GM23338 (cell line): ENCODE results near the gene UBE2QL1. TPM values are rescaled to one million over a fixed set of nuclear protein-coding genes. Genes with fewer than 3 reads are reported as not detected.

Experiments used
- ATAC-seq: fragments of 200-7000 bp; cut with Tn5 transposase; 3 replicates; pipeline ENCODE4 v1.9.1; 2020
- DNase-seq: peaks from one replicate; pipeline ENCODE4 v3.0.0-alpha.2; 2015; ENCODE audit warnings: low spot score
- H2AFZ ChIP-seq: fragments of 200-600 bp; sonication (generic); 2 replicates; pipeline ENCODE4 v1.8.0; 2016; ENCODE audit warnings: antibody characterized with exemption, mild to moderate bottlenecking, moderate library complexity
- H3F3A ChIP-seq: fragments of 200-600 bp; sonication (generic); replicated peaks from 2 replicates; pipeline ENCODE4 v1.8.0; 2017; ENCODE audit warnings: antibody characterized with exemption, mixed run types, low read depth
- H3K27ac ChIP-seq: fragments of 200-600 bp; sonication (generic); 2 replicates; pipeline ENCODE4 v1.6.1; 2016; ENCODE audit warnings: low read depth
- H3K27me3 ChIP-seq: fragments of 200-600 bp; sonication (generic); 2 replicates; pipeline ENCODE4 v1.8.0; 2016; ENCODE audit warnings: mild to moderate bottlenecking, mixed run types, moderate library complexity; ENCODE audit not compliant: insufficient read depth
- H3K36me3 ChIP-seq: fragments of 200-600 bp; sonication (generic); 2 replicates; pipeline ENCODE4 v1.8.0; 2016; ENCODE audit warnings: mild to moderate bottlenecking; ENCODE audit not compliant: insufficient read depth
- H3K4me1 ChIP-seq: fragments of 200-600 bp; sonication (generic); 2 replicates; pipeline ENCODE4 v1.8.0; 2016; ENCODE audit warnings: mild to moderate bottlenecking, moderate library complexity; ENCODE audit not compliant: insufficient read depth
- H3K4me2 ChIP-seq: fragments of 200-600 bp; sonication (generic); 2 replicates; pipeline ENCODE4 v1.7.1; 2017; ENCODE audit warnings: mixed run types
- H3K4me3 ChIP-seq: fragments of 200-600 bp; sonication (generic); 2 replicates; pipeline ENCODE4 v1.6.1; 2016; ENCODE audit warnings: mixed run types
- H3K79me2 ChIP-seq: fragments of 200-600 bp; sonication (generic); replicated peaks from 2 replicates; pipeline ENCODE4 v1.8.0; 2017; ENCODE audit warnings: mild to moderate bottlenecking; ENCODE audit not compliant: insufficient read depth
- H3K9me2 ChIP-seq: fragments of 200-600 bp; sonication (generic); 2 replicates; pipeline ENCODE4 v1.8.0; 2017; ENCODE audit not compliant: insufficient read depth
- H4K20me1 ChIP-seq: fragments of 200-600 bp; sonication (generic); replicated peaks from 2 replicates; pipeline ENCODE4 v1.8.0; 2017; ENCODE audit warnings: mild to moderate bottlenecking; ENCODE audit not compliant: insufficient read depth
- H3K27ac Mint-ChIP-seq: 2 replicates; pipeline ENCODE4 v1.8.0; 2020; ENCODE audit warnings: inconsistent platforms, mild to moderate bottlenecking, moderate library complexity, mixed read lengths
- H3K27me3 Mint-ChIP-seq: 3 replicates; pipeline ENCODE4 v1.8.0; 2022; ENCODE audit warnings: low read depth, mild to moderate bottlenecking, moderate library complexity, mixed read lengths, inconsistent platforms; ENCODE audit not compliant: insufficient read depth, poor library complexity
- H3K36me3 Mint-ChIP-seq: 3 replicates; pipeline ENCODE4 v1.8.0; 2021; ENCODE audit warnings: low read depth, mild to moderate bottlenecking, inconsistent platforms, moderate library complexity, mixed read lengths
- H3K4me1 Mint-ChIP-seq: 3 replicates; pipeline ENCODE4 v1.8.0; 2020; ENCODE audit warnings: mild to moderate bottlenecking, inconsistent platforms, mixed read lengths
- H3K4me3 Mint-ChIP-seq: 3 replicates; pipeline ENCODE4 v1.8.0; 2021; ENCODE audit warnings: moderate library complexity, mild to moderate bottlenecking, inconsistent platforms, mixed read lengths
- H3K9me3 Mint-ChIP-seq: 3 replicates; pipeline ENCODE4 v1.8.0; 2020; ENCODE audit warnings: moderate library complexity, mild to moderate bottlenecking, inconsistent platforms, mixed read lengths
- ETS1 ChIP-seq: IDR thresholded peaks from 2 replicates; pipeline ENCODE4 v1.6.1; 2016; ENCODE audit warnings: antibody characterized with exemption
- EZH2phosphoT487 ChIP-seq: fragments of 200-600 bp; sonication (generic); IDR thresholded peaks from one replicate; pipeline ENCODE4 v1.8.1; 2018; ENCODE audit warnings: antibody characterized with exemption; ENCODE audit not compliant: unreplicated experiment
- JUNB ChIP-seq: IDR thresholded peaks from one replicate; pipeline ENCODE4 v1.6.1; 2016; ENCODE audit warnings: antibody characterized with exemption; ENCODE audit not compliant: unreplicated experiment
- POLR2AphosphoS5 ChIP-seq: IDR thresholded peaks from 2 replicates; pipeline ENCODE4 v1.6.1; 2016; ENCODE audit warnings: antibody characterized with exemption, low read depth
- STAT1 ChIP-seq: IDR thresholded peaks from one replicate; pipeline ENCODE4 v1.6.1; 2016; ENCODE audit warnings: antibody characterized with exemption; ENCODE audit not compliant: unreplicated experiment
- ZNF114 ChIP-seq: fragments of 250-450 bp; sonication (Bioruptor Pico); IDR thresholded peaks from 2 replicates; pipeline ENCODE4 v1.5.0; 2020; ENCODE audit warnings: mild to moderate bottlenecking, moderate library complexity
- ZNF331 ChIP-seq: fragments of 250-450 bp; sonication (Bioruptor Pico); IDR thresholded peaks from 2 replicates; pipeline ENCODE4 v1.5.0; 2020; ENCODE audit warnings: low read depth, mild to moderate bottlenecking, moderate library complexity
- polyA plus RNA-seq: library from polyadenylated mRNA; unstranded; fragments of >200 nt; fragmentation: Nextera tagmentation; extraction: Ambion mirVana; gene quantifications from 2 replicates; pipeline ENCODE4 v1.2.1, GENCODE V29; 2016
- total RNA-seq: library from RNA; depleted of rRNA; stranded (reverse); fragments of >200 nt; shearing (Covaris generic); gene quantifications from 2 replicates; pipeline ENCODE4 v1.2.3, GENCODE V29; 2014
- TF ChIP-seq, protein P1 (sequence below): IDR thresholded peaks from one replicate; pipeline ENCODE4 v1.6.1; 2018; ENCODE audit warnings: antibody characterized with exemption; ENCODE audit not compliant: unreplicated experiment
- TF ChIP-seq, protein P2 (sequence below), 2 experiments: fragments of 200-600 bp in 1 of 2; sonication (generic) in 1 of 2; conservative IDR thresholded peaks; 2 replicates each; pipeline versions ENCODE4 v1.5.1 to v1.6.1; 2016 to 2017; ENCODE audit warnings: antibody characterized with exemption in 2 of 2, low read depth in 2 of 2, mild to moderate bottlenecking in 2 of 2, moderate library complexity in 1 of 2

UBE2QL1 gene
- total and polyA plus RNA-seq, 2 experiments from 2014 or later = 0.40 to 0.83 TPM

DNA sequence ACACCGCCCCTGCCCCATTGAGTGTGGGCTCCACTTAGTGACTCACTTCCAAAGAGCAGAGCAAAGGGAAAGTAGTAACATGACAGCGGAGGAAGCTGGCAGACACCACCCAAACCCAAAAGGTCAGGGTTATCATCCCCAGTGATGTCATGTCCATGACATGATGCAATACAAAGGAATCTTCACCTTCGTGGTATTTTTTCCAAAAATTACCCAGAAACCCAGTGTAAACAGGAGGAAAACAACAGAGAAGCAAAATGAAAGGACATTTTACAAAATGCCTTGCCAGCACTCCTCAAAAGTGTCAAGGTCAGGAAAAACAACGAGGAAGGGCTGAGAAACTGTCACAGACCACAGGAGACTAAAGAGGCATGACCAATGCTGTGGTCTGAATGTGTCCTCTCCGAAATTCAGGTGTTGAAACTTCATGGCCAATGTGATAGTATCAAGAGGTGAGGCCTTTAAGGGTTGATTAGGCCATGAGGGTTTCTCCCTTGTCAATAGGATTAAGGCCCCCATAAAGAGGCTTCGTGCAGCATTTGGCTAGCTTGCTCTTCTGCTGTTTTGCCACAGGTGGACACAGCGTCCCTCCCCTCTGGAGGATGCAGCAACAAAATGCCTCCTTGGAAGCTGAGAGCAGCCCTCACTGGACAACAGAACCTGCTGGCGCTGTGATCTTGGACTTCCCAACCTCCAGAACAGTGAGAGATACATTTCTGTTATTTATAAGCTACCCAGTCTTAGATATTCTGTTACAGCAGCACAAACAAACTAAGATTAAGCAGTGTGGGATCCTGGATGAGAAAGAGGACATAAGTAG lies 39.8 kb upstream of the UBE2QL1 start:
- Histone ChIP-seq H2AFZ (no peak overlapping the region), H3K27me3 (no peaks in the 10 kb centered on the region), H3K4me3 (no peak overlapping the region), H3K4me2 (no peak overlapping the region), H3K9me2 (no peaks in the 10 kb centered on the region), H3K27ac (no peak overlapping the region), H3K36me3 (no peaks in the 10 kb centered on the region), H4K20me1 (no peaks in the 10 kb centered on the region), H3K79me2 (no peaks in the 10 kb centered on the region), H3K4me1 (no peaks in the 10 kb centered on the region), H3F3A (no peaks in the 10 kb centered on the region)
- peaks cover 3% of the 10 kb centered on the region for H3K27me3 Mint-ChIP-seq
- TF ChIP-seq EZH2phosphoT487 (no peak), ZNF331 (CRISPR knock-in tag) (no peak), ETS1 (no peak), ZNF114 (CRISPR knock-in tag) (no peak), JUNB (no peak), POLR2AphosphoS5 (no peak)
- H3K4me1 Mint-ChIP-seq = peaks cover 12% of the 10 kb centered on the region
- DNase-seq (no peak), ATAC-seq (no peak)
- peaks cover 4% of the 10 kb centered on the region; the same call in 1 of the 3 replicates for H3K9me3 Mint-ChIP-seq
- no peaks in the 10 kb centered on the region for H3K36me3 Mint-ChIP-seq
- H3K27ac Mint-ChIP-seq = peak overlapping the region; percentile 39; the same call in 1 of the 2 replicates
- no peak overlapping the region for H3K4me3 Mint-ChIP-seq

GRCh38 chr5:6410421-6410820 lies 38.2 kb upstream of the UBE2QL1 start:
- ATAC-seq = no peak
- no peak for TF ChIP-seq STAT1
- no peak for TF ChIP-seq JUNB
- TF ChIP-seq, protein P1, sequence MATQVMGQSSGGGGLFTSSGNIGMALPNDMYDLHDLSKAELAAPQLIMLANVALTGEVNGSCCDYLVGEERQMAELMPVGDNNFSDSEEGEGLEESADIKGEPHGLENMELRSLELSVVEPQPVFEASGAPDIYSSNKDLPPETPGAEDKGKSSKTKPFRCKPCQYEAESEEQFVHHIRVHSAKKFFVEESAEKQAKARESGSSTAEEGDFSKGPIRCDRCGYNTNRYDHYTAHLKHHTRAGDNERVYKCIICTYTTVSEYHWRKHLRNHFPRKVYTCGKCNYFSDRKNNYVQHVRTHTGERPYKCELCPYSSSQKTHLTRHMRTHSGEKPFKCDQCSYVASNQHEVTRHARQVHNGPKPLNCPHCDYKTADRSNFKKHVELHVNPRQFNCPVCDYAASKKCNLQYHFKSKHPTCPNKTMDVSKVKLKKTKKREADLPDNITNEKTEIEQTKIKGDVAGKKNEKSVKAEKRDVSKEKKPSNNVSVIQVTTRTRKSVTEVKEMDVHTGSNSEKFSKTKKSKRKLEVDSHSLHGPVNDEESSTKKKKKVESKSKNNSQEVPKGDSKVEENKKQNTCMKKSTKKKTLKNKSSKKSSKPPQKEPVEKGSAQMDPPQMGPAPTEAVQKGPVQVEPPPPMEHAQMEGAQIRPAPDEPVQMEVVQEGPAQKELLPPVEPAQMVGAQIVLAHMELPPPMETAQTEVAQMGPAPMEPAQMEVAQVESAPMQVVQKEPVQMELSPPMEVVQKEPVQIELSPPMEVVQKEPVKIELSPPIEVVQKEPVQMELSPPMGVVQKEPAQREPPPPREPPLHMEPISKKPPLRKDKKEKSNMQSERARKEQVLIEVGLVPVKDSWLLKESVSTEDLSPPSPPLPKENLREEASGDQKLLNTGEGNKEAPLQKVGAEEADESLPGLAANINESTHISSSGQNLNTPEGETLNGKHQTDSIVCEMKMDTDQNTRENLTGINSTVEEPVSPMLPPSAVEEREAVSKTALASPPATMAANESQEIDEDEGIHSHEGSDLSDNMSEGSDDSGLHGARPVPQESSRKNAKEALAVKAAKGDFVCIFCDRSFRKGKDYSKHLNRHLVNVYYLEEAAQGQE = no peak
- no peak for TF ChIP-seq POLR2AphosphoS5
- TF ChIP-seq, protein P2, sequence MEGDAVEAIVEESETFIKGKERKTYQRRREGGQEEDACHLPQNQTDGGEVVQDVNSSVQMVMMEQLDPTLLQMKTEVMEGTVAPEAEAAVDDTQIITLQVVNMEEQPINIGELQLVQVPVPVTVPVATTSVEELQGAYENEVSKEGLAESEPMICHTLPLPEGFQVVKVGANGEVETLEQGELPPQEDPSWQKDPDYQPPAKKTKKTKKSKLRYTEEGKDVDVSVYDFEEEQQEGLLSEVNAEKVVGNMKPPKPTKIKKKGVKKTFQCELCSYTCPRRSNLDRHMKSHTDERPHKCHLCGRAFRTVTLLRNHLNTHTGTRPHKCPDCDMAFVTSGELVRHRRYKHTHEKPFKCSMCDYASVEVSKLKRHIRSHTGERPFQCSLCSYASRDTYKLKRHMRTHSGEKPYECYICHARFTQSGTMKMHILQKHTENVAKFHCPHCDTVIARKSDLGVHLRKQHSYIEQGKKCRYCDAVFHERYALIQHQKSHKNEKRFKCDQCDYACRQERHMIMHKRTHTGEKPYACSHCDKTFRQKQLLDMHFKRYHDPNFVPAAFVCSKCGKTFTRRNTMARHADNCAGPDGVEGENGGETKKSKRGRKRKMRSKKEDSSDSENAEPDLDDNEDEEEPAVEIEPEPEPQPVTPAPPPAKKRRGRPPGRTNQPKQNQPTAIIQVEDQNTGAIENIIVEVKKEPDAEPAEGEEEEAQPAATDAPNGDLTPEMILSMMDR (conservative IDR thresholded peaks at IDR 0.05; ENCODE audit: low read depth in 2 of 2) = no peak
- TF ChIP-seq ETS1 = no peak
- no peak for TF ChIP-seq ZNF114 (CRISPR knock-in tag)

More at GRCh38 chr5:6410421-6410820, 38.2 kb upstream of the UBE2QL1 start:
- H3K9me3 Mint-ChIP-seq = peaks cover 4% of the 10 kb centered on the region; the same call in 2 of the 3 replicates
- no peak overlapping the region for H3K4me3 ChIP-seq
- H3F3A ChIP-seq = no peaks in the 10 kb centered on the region
- DNase-seq = no peak
- peaks cover 12% of the 10 kb centered on the region for H3K4me1 Mint-ChIP-seq
- H3K4me2 ChIP-seq = no peak overlapping the region
- H3K36me3 ChIP-seq = no peaks in the 10 kb centered on the region
- no peaks in the 10 kb centered on the region for H3K79me2 ChIP-seq
- no peak overlapping the region for H3K27ac Mint-ChIP-seq
- H3K4me3 Mint-ChIP-seq = no peak overlapping the region
- H4K20me1 ChIP-seq = no peaks in the 10 kb centered on the region
- no peaks in the 10 kb centered on the region for H3K4me1 ChIP-seq
- peaks cover 7% of the 10 kb centered on the region for H3K27me3 Mint-ChIP-seq
- H3K36me3 Mint-ChIP-seq = no peaks in the 10 kb centered on the region
- no peak overlapping the region for H3K27ac ChIP-seq
- H3K9me2 ChIP-seq = no peaks in the 10 kb centered on the region
- H3K27me3 ChIP-seq = no peaks in the 10 kb centered on the region
- H2AFZ ChIP-seq = no peak overlapping the region
